Epithelial cell of prostate (primary cell): ENCODE data around the gene NUDT14.

Source experiments
- DNase-seq: peaks from one replicate; pipeline ENCODE4 v3.0.0-alpha.2; 2011; ENCODE audit warnings: low read depth, low spot score
- H3K27ac ChIP-seq: fragments of 450-650 bp; 2 replicates; pipeline ENCODE4 v1.5.1; 2017; ENCODE audit warnings: mild to moderate bottlenecking

The NUDT14 gene

GRCh38 chr14:105163040-105163742, 17.9 kb downstream of the NUDT14 start:
- no peak overlapping the region for H3K27ac ChIP-seq
- DNase-seq, result no peak

GRCh38 chr14:105162669-105162979, 18.5 kb downstream of the NUDT14 start:
- DNase-seq, result no peak
- H3K27ac ChIP-seq, result no peak overlapping the region

- H3K27ac ChIP-seq, result no peak overlapping the region
- DNase-seq, result no peak
These were observed 19.0 kb downstream of the NUDT14 start for GRCh38 chr14:105161964-105162668.

- no peak overlapping the region for H3K27ac ChIP-seq
- no peak for DNase-seq
These were observed 19.8 kb downstream of the NUDT14 start for GRCh38 chr14:105161309-105161708.

- no peak for DNase-seq
- H3K27ac ChIP-seq, result no peak overlapping the region
These were observed 20.3 kb downstream of the NUDT14 start for GRCh38 chr14:105160776-105161175.

GRCh38 chr14:105159344-105159743, 21.8 kb downstream of the NUDT14 start:
- H3K27ac ChIP-seq, result no peak overlapping the region
- no peak for DNase-seq

- no peak for DNase-seq
These were observed 22.3 kb downstream of the NUDT14 start for GRCh38 chr14:105158794-105159193.

GRCh38 chr14:105157872-105158271, 23.2 kb downstream of the NUDT14 start:
- no peak overlapping the region for H3K27ac ChIP-seq
- DNase-seq, result no peak

More at GRCh38 chr14:105158794-105159193, 22.3 kb downstream of the NUDT14 start:
- H3K27ac ChIP-seq, result no peak overlapping the region

GRCh38 chr14:105156414-105157375, 24.4 kb downstream of the NUDT14 start:
- no peak for DNase-seq
- no peak overlapping the region for H3K27ac ChIP-seq

- no peak overlapping the region for H3K27ac ChIP-seq
- DNase-seq, result no peak
These were observed 25.3 kb downstream of the NUDT14 start for GRCh38 chr14:105155681-105156413.

- H3K27ac ChIP-seq, result no peak overlapping the region
These were observed 26.0 kb downstream of the NUDT14 start for GRCh38 chr14:105155071-105155651.

GRCh38 chr14:105154476-105154871, 26.6 kb downstream of the NUDT14 start:
- DNase-seq, result no peak
- H3K27ac ChIP-seq, result no peak overlapping the region

More at GRCh38 chr14:105155071-105155651, 26.0 kb downstream of the NUDT14 start:
- no peak for DNase-seq

- no peak overlapping the region for H3K27ac ChIP-seq
- no peak for DNase-seq
These were observed 27.2 kb downstream of the NUDT14 start for GRCh38 chr14:105153739-105154475.

GRCh38 chr14:105153331-105153731, 27.8 kb downstream of the NUDT14 start:
- no peak for DNase-seq
- no peak overlapping the region for H3K27ac ChIP-seq

GRCh38 chr14:105152794-105153241, 28.3 kb downstream of the NUDT14 start:
- H3K27ac ChIP-seq, result no peak overlapping the region
- no peak for DNase-seq

- H3K27ac ChIP-seq, result no peak overlapping the region
- no peak for DNase-seq
These were observed 29.0 kb downstream of the NUDT14 start for GRCh38 chr14:105151838-105152793.

GRCh38 chr14:105151084-105151837, 29.9 kb downstream of the NUDT14 start:
- no peak overlapping the region for H3K27ac ChIP-seq
- DNase-seq, result no peak
